HG02798 (cell line): ENCODE measurements around the gene RPN2.

Experiments
- ATAC-seq: cut with Tn5 transposase; IDR thresholded peaks from one replicate; pipeline ENCODE4 v1.9.1; 2021; ENCODE audit warnings: mild to moderate bottlenecking; ENCODE audit not compliant: unreplicated experiment, poor library complexity

RPN2 gene

DNA sequence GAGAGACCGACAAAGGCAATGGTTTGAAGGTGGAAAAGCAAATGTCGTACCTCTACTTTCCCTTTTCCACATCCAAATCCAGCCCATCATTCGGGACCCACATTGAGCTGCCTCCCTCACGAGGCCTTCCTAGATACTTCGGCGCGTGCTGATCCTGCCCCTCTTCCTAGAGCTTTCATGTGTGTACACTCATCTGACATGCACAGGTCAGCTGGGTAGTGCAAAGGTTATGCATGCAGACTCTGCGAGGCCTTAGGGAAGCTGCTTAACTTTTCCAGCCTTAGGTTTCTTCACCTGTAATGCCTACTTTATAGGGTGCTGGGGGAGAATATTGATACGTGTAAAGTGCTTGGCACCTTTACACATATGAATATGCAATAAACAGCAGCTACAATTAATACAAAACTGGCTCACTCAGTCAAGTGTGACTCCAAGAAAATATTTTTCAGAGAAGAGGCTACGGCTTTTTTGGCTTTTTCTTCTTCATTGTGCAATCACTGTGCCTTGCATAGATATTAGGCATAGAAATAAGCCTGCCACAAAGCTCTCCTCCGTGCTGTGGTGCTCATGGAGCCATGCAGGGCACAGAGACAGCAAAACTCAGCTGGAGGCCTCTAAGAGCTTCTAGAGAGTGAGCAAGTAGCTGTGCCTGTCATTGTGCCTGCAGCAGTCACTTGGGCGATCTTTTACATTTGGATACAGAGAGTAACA lies 106.7 kb downstream of the RPN2 start:
- ATAC-seq = no peak

DNA sequence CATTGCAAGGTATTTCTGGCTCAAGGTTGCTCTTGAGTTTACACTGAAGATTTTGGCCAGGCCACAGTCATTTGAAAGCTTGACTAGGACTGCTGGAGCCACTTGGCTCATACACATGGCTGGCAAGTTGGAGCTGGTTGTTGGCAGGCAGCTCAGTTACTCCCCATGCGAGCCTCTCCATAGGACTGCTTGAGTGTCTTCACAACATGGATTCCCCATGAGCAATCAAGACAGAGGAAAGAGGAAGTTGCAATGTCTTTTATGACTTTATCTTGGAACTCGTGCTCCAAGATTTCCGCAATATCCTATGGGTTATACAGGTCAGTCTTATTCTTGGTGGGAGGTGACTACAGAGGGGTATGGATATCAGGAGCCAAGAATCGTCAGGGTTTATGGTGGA lies 109.0 kb downstream of the RPN2 start:
- no peak for ATAC-seq

DNA sequence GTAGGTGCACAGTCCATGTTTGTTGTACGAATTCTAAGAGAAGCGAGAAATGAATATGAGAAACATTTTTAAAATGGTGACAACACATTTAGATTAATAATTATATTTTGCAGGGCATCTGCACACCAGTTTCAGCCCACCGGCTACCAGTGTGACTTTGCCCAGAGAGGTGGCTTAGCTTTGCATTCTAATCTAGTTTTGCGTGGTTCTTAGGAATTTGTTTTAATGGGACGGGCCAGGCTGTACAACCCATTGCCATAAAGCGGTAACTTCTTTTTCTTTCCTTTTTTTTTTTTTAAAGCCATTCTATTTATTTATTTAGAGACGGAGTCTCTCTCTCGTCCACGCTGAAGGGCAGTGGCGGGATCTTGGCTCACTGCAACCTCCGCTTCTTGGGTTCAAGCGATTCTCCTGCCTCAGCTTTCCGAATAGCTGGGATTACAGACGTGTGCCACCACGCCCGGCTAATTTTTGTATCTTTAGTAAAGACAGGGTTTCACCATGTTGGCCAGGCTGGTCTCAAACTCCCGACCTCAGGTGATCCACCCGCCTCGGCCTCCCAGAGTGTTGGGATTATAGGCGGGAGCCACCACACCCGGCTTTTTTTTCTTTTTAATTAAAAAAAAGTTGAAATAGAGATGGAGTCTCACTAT lies 111.2 kb downstream of the RPN2 start:
- ATAC-seq = no peak
